NCI-H82 treated with DMSO at 0.1 percent for 48 hours (cell line): ENCODE measurements around the gene TRAPPC1.

Experiments
- DNase-seq: peaks from one replicate; lab custom pipeline; 2025; ENCODE audit not compliant: unreplicated experiment; lab: John Stamatoyannopoulos, UW

The TRAPPC1 gene

DNA sequence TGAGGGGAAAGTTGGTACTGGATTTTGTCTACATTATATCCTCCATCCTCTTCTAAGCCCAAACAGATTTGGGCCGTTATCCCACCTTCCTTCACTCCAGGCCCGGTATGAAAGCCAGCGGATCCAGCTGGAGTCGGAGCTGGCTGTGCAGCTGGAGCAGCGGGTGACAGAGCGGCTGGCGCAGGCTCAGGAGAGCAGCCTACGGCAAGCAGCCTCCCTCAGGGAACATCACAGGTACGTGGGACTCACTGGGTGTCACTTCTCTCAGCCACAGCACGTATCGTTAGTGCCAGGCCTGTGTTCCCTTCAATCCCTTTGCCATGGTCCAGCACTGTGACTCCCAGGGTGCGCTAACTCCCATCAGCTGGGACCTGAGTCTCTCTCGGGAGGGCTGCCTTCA, 11.5 kb upstream of the TRAPPC1 start:
- DNase-seq = no peak

DNA sequence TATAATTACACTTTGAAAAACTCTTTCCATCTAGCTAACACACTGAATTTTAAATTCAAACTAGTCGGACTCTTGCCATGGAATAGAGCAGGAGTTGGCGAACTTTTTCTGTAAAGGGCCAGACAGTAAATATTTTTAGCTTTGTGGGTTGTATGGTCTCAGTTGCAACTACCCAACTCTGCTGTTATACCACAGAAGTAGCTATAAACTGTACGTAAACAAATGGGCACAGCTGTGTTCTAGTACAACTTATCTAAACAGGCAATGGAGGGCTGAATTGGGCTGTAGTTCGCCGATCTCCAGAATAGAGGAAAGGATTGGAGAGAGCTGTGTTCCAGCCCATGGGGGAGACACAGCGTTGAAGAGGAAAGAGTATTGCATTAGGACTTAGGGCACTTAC, 9.0 kb upstream of the TRAPPC1 start:
- DNase-seq = no peak

DNA sequence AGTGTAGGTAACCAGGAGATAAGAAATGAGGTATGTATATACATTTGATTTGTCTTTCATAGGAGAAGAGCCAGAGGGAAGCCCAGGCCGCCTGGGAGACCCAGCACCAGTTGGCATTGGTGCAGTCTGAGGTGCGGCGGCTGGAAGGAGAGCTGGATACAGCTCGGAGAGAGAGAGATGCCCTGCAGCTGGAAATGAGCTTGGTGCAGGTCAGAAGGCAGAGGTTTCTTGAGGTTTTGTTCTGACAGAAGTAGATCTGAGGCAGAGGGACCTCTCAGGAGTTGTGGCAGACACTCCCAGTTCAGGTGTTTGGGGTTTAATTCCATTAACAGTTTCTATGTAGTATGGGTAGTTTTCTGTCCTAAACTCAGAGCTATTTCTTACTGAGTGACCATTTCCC, 8.3 kb upstream of the TRAPPC1 start:
- DNase-seq = no peak

DNA sequence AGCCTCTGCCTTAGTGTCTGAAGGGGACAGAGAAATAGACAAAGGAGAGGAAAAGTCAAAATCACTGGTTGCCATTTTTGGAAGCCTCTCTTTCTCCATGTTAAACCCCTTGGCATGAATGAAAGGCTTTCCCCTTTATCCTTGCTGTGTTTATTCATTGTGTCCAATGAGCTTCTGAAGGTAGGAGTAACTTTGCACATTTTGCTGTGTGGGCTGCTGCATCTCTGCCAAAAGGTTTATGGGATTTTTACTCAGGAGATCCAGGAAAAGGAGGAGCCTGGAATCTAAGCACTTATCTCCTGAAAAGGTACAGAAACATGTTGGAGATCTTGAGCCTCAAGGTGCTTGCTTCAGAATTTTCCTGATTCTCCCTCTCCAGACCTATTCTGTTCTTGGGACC, 4.1 kb upstream of the TRAPPC1 start:
- DNase-seq = no peak

DNA sequence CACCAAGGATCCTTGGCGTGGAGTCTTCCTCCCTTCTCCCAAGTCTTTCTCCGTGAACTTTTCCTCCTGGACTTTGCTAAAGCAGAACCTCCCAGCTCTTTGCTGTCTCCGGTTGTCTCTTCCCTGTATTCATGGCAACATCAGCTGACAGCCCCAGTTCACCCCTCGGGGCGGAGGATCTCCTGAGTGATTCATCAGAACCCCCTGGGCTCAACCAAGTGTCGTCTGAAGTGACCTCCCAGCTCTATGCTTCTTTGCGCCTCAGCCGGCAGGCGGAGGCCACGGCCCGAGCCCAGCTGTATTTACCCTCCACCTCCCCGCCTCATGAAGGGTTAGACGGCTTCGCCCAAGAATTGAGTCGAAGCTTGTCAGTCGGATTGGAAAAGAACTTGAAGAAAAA, 1.2 kb upstream of the TRAPPC1 start:
- no peak for DNase-seq

DNA sequence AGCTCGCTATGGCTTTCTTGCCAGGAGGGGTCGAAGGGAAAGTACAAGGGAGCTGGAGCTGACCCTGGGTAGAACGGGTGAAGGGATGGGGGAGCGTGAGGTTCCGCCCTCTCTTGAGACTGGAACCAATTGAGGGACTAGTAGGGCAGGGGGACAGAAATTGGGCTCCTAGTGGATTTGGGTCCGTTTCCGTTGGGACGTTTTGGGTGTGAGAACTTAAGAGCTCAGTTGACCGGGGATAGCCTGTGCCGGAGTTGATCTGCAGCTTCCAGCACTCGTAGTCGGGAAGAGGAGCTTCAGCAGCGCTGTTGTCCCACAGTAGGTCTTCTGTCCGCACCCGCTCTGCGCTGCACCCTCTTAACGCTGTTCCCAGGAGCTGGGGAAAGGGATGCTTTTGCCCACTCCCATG, 741 bp upstream of the TRAPPC1 start:
- no peak for DNase-seq

DNA sequence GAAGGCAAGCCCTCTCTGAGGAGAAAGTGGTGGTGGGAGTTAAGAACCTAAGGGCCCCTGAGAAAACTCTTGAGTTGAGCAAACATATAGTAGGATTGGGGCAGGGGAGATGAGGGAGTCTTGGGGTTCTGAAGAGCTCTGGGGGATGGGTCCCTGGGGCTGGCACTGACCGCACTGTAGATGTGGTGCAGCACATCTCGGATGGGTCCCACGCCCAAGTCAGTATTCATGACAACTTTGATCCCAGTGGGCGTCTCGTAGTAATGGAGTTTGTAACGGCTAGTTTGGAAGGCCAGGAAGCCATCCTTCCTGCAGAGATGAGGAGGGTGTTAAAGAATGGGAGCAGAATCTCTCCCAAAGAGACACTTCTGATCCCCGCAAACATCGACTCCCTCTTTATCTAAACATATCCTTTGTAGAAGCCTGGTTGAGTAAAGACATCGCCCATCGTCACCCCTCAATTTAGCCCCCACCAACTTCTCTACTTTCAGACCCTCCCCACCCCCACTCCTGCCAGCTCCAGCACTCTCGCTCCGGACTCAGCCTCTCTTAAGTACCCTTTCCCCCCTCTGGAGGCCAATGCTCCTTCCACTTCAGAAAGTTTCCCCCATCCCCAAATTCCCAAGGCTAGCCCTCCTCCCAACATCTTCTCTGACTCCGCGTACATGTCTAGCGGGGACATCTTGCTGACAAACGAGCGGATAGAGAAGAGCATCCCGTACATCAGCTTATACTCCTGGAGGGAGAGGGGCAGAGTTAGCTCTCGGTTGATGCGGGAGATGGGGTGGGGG, 710 bp downstream of the TRAPPC1 start:
- no peak for DNase-seq

DNA sequence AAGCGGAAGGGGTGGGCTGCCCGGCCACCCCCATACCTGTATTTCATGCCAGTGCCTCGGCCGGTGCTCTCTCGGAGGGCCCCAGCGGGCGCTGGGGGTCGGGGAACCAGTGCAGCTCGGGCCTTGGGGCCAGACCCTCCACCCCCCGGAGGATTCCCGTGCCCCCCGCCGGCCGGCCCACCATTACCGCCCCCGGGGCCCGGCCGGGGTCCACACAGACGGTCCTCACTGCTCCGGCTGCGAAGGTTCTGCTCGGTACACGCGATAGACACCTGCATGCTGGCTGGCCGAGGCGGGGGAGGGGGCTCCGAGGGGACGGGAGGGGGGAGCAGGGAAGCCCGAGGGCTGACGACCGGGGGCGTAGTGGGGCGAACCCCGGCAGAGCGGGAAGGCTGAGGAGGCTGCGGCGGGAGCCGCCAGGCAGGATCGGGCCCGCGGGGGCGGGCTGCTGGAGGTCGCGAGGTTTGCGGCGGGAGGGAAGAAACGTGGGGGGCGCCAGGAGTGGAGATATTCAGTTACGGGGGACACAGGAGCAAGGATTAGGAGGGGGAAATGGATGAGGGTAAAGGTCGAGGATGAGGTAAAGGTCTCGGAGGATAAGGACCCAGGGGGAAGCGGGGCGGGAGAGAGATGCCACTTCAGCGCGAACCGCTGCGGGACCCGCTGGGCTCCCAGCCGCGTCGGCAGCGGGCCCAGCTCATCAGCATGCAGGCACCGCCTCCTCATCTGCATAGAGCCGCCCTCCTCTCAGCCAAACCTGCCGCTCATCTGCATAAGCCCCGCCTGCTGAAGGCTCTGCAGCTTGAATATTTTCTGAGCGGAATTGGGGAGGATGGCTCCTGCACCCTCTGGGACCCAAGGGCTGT, 2.4 kb downstream of the TRAPPC1 start, which contains the start of gene KCNAB3:
Gene KCNAB3 (minus strand): TSS at position 699 of the 866 bp plus-strand sequence. CDS start 421 bp downstream, at position 278.
- DNase-seq = peak; percentile 77

DNA sequence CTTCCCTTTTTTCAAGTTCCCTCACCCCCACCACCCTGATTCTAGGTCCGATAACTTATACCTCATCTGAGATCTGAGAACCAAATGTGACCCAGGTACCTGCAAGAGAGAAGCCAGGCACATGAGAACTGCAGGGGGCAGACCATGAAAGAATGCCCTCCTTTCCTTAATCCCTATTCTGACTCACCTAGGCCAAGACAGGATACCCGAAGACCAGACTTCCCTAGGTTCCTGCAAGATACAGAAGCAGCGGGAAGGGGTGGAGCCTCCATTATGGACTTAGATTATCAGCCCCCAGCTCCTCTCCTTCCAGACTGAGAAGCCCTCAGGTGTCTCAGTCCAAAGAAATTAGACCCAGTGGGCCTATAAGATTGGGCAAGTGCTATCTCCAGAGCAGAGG, 4.2 kb downstream of the TRAPPC1 start:
- no peak for DNase-seq

DNA sequence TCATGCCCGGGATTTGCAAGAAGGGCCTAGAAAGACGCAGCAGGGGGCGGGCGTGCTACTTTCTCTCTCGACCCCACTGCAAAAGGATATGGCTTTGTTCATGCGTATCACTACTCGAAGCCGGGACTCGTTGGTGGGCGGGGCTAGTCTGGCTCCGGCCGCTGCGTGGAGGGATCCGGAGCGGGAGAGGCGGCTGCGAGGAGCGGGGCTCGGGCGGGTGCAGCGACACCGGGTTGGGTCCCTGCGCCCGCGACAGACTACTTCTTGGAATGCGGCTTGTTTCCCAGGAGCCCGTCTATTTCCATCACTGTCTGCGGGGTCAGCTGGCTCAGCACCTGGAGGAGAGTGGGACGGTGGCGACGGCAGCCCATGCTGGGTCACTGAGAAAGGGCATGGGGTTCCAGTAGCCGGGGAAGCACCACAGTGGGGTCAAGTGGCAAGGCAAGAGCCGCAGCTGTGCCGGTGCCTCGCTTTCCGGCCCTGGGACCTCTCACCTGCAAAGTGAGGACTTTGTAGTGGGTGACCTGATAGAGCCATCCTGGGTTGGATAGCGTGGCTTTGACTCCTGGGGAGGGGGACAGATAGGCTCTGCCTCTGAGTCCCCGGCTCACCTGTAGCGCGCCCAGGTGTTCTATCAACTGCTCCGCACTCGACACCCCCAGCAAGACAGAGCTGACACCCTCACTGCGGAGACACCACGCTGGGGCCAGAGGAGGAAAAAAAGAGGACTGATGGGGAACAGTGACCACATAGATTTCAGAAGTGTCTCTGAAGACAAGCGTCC, 8.7 kb downstream of the TRAPPC1 start:
- no peak for DNase-seq

DNA sequence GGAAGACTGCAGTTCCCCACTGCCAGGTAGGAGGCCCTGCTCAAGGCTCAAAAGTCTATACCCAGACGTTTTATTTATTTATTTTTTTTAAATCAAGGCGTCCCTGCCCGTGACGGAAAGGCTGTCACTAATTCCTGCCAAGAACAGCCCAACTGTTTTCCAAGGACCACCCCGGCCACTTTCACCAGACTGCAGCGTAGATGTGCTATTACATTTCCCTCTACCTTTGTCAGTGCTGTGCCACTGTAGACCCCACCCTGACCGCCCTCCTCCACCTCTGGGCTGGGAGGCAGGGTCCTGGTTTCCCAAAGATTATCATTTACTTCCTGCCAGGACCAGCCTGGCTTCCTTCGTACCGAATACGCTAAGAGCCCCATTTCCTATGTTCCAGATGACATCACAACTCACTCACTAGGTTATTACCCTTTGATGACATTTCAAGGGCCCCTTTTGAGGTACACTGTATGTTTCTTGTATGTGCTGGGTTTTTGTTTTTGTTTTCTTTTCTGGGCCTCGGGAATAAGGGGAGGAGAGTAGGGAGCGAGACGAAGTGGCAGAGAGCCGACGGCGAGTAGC, 9.4 kb downstream of the TRAPPC1 start:
- no peak for DNase-seq

DNA sequence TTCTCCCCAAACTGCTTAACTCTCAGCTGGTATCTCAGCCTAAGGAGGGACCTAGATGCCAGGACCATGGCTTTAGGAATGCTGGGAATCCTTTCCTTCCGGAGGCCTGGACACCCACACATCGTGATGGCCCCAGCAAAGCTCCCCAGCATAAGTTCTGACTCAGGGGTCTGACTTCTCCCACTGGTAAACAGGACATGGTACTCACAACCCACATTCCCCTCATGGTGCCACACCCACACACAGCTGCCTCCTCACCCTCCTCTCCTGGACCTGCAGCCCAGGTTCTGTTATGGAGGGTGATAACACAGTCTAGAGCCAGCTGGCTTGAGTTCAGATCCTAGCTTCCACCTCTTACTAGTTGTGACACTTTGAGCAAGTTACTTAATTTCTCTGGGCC, 14.9 kb downstream of the TRAPPC1 start:
- DNase-seq = no peak

DNA sequence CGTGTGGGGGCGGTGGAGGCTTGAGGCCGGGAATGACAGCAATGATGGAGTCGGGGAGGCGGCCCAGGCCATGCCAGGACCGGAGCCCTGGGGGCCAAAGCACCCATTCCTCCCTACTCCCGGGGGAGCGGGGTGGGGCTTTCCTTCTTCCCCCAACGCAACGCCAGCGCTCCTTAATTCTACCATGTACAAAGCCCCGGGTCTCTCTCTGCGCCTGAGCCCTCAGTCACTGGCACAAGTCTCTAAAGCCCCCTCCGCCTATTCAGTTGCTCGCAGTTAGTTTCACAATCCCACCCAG, 15.4 kb downstream of the TRAPPC1 start:
- DNase-seq = no peak

DNA sequence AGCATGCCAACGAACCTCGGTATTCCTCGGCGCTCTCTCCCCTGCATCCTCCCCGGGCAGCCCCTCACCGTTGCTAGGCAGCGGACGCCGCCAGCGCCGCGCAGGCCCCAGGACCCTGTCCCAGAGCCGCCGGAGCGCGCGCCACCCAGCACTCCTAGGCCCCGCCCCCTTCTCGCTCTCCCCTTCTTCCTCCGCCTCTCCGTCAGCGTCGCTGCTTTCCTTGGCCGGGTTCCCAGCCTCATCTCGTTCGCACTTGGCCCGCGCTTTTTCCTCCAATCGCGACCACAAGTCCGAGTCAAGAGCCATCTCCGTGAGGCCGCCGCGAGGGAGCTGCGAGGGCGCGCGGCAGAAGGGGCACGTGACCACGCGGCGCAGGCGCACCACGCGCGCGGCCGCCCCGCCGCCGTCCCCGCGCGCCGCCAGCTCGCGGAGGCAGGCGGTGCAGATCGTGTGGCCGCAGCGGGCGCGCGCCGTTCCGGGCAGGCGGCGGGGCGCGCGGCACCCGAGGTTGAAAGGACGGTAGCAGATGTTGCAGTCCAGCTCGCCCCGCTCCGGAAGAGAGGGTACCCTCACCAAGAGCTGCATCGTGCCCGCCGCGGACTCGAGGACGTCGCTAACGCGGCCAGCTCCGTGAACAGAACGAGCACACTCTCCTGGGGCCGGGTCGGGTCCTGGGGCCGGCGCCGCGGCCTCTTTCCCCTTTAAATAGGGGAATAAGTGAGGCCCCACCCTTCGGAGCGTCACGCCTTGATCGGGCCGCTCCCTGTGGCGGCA, 15.9 kb downstream of the TRAPPC1 start, which contains the start of gene RNF227:
Gene RNF227 (minus strand): TSS at position 679 of the 774 bp plus-strand sequence. CDS start 94 bp downstream, at position 585.
- peak; percentile 86 for DNase-seq

DNA sequence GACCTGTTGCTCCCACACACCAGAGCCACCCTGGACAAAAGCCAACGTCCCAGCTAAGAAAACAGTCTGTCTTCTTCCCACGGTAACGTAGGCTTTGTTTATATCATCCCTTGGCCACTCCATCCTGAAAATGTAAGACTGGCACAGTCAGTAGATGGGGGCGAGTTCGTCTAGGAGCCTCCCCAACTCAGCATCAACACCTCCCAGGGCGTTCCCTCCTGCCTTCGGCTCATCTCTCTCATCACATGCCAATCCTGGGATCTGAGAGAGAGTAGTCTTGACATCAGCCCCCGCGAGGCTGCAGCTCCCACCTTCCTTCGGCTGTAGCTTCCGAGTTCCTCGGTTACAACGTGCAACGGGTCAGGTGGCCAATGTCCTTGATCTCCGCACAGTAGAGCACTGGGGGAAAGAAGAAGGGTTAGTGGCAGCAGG, 16.6 kb downstream of the TRAPPC1 start:
- no peak for DNase-seq

DNA sequence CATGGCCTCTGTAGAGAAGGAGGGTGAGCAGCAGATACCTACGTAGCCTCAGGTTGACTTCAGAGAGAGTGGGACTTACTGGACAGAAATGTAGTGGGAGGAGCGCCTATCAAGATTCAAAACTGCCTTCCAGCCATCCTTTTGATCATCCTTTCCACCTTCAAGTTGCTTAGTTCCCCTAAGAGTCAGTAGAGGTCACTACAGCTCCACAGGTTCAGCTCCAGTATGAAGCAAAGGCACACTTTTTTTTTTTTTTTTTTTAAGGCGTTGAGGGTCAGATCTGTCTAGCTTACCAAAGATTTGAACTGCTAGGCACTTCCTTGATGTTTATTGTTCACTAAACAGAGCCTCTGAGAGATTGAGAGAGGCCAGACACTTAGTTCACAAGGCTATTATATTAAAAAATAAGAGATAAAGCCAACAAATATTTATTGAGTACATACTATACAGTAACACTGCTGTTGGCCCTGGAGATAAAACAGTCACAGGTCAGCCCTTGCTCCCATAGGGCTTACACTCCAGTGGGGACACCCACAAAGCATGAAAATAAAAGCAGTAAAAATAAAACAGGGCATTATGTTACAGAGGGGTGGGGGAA, 18.7 kb downstream of the TRAPPC1 start:
- peak; percentile 77 for DNase-seq

DNA sequence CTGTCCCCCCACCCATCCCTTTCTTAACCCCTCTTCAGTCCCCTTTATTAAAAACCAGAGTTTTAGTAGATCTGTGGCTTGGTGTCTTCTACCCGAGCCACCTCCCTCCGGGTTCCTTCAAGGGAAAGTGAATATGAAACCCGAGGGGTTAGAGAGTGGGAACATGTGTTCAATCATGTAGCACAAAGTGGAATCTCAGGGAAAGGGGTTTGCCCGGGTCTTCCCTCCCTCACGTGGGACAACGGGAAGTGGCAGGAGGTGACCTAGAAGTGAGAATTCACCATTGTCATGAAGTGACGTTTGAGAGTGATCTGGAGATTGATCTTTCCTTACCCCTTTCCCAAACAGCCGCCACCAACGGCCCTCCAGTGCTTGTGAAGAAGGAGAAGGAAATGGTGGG, 20.6 kb downstream of the TRAPPC1 start:
- DNase-seq = no peak

DNA sequence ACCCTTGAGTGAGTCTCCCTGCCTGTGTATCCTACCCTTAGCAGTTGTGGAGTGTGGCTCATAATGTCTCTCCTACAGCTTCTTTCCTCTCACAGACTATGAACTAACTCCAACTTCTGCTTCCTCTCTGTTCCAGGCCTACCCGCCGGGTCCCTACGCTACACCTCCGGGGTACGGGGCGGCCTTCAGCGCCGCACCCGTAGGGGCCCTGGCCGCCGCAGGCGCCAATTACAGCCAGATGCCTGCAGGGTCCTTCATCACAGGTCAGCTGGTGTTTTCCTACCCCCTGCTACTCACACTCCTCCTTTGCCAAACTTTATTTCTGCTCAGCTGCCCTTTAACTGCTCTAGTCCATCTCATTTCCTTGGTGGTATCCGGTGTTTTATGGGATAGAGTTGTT, 21.0 kb downstream of the TRAPPC1 start:
- DNase-seq = no peak

DNA sequence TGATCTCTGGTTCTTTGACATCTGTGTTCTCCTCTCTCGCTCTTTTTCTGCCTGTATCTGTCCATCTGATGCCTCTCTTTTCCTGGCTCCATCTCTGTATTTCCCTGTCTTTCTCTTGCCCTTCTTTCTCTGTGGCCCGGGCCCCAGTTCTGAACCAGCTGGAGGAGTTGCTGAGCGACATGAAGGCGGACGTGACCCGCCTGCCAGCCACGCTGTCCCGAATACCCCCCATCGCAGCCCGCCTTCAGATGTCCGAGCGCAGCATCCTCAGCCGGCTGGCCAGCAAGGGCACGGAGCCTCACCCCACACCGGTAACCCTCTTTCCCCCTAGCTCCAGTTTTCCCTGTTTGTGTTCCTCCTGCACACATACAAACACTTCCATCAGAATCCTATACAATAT, 21.5 kb downstream of the TRAPPC1 start:
- no peak for DNase-seq

DNA sequence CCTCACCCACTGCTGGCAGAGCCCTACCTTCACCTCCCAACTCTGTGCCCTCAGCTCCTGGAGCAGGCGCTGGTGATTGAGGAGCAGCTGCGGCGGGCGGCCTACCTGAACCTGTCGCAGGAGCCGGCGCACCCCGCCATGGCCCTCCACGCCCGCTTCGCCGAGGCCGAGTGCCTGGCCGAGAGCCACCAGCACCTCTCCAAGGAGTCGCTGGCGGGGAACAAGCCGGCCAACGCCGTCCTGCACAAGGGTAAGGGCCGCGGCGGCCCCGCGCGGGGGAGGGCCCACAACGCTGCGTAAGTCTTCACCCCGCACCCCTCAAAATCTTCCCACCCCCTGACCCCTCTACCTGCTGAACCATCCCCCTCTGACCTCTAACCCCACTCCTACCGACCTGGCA, 22.7 kb downstream of the TRAPPC1 start:
- no peak for DNase-seq
